Measurements from ENCODE around the gene GARIN3. TPM values are rescaled to one million over a fixed set of nuclear protein-coding genes. Genes with fewer than 3 reads are reported as not detected.
"Not testable (repeated sequence)": the region's sequence is repeated elsewhere in the genome, so short reads cannot be mapped to it uniquely, and the experiment has no call there.

The GARIN3 gene
- not detected for total RNA-seq

DNA sequence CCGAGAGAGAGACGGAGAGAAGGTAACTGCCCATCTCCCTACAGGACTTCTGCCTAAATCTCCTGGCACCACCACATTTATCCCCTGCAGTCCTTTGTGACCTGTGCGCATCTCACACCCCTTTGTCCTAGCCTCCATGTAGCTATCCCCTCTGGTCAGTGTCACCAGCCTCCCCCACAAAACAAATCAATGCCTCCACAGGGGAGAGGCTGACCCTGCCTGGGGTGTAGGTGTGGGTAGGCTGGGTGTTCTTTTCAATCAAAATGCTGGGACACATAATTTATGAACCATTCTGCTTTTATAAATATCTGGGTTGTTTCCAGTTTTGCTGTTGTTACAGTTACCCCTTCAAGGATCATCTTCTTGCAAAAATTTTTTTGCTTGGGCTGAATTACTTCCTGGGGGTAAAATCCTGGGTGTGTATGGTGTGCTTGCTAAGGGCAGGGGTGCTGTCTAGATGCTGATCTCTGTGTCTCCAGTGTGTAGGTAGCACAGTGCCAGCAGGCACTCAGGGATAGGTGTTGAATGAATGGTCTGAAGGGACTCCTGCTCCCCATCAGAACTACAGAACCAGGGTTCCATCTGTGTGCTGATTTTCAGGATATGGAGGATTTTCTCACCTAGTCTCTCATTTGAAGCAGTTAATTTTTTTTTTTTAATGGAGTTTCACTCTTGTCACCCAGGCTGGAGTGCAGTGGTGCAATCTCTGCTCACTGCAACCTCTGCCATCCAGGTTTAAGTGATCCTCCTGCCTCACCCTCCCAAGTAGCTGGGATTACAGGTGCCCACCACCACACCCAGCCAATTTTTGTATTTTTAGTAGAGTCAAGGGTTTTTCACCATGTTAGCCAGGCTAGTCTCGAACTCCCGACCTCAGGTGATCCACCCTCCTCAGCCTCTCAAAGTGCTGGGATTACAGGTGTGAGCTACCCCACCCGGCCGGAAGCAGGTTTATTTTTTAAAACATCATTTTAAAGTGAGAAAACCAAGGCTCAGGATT is at the start of gene GARIN3:
TSS of gene GARIN3 (minus strand) at position 51 of the 1,000 bp plus-strand sequence. CDS start 96 bp downstream, outside the sequence.
- FAIRE-seq (no peak), DNase-seq (ENCODE audit: low spot score in 2 of 2) (no peak)

DNA sequence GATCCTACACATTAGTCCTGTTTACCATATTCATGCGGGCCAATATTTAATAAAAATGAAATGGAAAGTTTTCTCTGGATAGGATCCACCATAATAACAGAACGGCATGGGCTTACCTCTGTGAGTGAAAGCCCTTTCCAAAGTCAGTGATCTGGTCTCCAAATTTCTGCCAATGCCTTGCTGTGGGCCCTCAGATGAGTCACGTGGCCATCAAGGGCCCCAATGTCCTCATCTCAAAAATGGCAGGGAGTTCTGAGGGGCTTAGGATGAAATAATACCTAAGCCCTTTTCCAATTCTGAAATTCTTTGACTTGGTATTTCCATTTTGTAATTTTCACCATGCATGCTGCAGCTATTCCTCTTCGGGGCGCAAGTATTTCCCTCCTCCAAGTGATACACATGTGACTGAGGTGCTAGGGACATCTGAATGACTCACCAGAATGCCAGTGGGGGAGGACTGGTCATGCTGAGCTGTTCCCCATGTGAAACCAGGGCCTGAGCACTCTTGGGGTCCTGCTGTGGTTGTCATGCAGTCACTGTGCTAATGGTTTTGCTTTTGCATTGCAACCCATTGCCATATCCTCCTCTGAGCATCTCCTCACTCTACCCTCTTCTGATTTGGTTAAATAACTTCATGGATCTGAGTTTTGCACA is 49.6 kb upstream of the GARIN3 start:
- DNase-seq (ENCODE audit: low spot score in 2 of 2), result no peak
- no peak for FAIRE-seq

DNA sequence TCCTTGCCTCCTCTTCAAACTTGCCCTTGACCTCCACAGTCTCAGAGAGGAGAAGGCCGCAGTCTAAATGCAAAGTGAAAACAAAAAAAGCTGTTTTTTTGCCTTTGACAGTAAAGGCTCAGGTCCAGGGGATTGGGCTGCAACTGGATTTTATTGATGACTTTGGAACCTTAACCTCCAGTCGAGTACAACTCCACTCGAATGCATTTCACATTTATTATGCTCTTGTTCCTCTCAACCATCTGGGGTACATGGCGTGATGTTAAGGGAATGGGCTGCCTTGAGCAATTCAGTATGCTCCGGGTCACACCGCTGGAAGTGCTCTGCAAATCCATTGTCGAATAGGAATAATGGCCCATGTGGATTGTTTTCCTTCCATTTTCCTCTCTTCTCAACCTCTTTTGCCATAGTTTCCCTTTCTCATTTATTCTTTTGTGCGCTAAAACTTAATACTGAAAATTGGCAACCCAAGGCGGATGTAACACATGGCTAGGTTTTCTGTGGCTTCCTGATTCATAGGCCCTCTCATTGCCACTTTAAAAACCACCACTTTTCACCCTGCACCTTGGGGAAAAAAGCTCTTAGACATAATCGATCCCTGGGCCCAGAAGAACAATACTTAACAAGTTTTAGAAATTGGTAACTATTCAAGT is 48.9 kb upstream of the GARIN3 start:
- DNase-seq (ENCODE audit: low spot score in 2 of 2) (no peak), FAIRE-seq (no peak)

DNA sequence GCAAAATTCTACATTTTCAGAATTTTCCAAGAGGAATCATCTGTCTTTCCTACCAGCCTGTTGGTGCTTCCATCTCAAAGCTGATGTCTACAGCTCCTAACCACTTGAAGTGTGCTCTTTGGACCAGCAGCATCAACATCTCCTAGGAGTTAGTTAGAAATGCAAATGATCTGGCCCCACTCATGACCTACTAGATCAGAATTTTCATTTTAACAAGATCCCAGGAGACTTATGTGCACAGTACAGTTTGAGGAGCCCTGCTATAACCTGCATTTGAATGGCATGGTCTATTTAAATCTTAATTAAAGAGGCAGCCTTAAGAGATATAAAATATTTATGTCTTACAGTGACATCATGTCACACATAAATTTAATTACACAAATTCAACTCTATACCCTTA is 48.4 kb upstream of the GARIN3 start:
- FAIRE-seq (no peak), DNase-seq (ENCODE audit: low spot score in 2 of 2) (no peak)

DNA sequence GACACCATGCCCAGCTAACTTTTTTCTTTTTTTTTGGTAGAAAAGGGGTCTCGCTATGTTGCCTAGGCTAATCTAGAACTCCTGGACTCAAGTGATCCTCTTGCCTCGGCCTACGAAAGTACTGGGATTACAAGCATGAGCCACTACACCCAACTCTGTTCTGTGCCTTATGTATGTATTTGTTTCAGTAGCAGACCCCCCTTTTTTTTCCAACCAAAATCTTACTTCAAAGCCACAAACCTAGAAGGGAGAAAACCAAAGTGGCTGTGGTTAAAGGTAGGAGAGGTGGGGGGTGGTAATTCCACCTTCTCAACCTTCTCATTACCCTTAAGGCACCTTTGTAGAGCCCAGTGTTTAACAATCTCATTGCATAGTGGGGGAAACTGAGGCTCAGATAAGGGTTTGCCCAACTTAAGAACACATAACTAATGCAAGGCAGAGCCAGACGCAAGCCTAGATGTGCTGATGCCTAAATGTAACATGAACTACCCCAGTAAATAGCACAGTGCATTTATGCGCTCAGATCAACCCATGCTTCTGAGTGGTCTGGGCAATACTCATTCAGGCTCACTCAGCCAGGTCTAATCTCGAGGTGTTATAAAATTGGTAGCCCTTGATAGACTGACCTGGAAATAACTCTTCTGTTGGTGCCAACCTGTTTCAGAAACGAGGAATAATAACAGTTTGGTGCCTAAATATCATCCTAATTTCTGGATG is 47.6 kb upstream of the GARIN3 start:
- DNase-seq (ENCODE audit: low spot score in 2 of 2) (no peak), FAIRE-seq (no peak)

DNA sequence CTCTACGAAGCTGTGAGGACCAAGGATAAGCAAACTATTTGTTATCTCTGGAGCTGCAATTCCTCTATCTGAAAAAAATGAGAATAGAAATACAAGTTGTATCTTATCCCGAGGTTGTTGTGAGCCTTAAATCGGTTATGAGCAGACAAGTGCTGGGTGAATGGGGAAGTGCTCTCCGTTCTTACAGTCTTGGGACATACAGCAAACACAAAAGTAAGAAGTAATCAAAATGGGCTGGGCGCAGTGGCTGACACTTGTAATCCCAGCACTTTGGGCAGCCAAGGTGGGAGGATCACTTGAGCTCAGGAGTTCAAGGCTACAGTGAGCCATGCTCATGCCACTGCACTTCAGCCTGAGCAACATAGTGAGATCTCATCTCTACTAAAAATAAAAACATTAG is 46.2 kb upstream of the GARIN3 start:
- DNase-seq (ENCODE audit: low spot score in 2 of 2) (no peak), FAIRE-seq (no peak)

DNA sequence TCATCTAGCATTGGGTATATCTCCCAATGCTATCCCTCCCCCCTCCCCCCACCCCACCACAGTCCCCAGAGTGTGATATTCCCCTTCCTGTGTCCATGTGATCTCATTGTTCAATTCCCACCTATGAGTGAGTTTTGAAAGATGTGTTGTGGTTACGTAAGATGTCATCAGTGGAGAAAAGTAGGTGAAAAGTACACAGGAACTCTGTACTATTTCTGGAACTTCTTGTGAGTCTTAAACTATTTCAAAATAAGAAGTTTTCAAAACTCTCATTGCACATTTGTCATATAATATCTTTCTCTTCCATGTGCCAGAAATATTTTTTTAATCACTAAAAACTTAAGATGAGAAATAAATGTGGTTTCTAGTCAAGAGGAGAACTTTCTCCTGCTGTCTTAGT is 44.6 kb upstream of the GARIN3 start:
- DNase-seq (ENCODE audit: low spot score in 2 of 2); FAIRE-seq: not testable (repeated sequence)

DNA sequence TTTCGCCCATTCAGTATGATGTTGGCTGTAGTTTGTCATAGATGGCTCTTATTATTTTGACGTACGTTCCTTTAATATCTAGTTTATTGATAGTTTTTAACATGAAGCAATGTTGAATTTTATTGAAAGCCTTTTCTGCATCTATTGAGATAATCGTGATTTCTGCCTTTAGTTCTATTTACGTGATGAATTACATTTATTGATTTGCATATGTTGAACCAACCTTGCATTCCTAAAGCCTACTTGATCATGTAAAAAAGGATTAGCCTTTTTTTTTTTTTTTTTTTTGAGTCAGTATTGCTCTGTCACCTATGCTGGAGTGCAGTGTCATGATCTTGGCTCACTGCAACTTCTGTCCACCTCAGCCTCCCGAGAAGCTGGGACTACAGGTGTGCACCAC is 39.6 kb upstream of the GARIN3 start:
- no peak for FAIRE-seq

DNA sequence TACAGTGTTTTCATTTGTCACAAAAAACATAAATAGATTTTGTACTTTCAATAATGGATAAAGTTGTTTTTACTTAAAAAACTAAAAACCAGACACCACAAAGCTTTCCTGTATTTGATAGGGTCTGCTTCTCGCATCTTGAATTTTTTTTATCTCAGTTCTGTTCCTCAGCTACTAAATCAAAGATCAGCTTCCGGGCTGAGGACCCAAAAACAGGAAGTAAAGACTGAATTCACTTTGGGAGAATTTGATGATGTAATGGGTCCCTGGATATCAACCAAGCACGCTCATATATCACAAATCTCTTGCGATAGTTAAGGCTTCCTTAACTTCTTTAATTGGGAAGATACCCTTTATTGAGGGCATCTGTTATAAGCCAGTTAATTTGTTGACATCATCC is 38.7 kb upstream of the GARIN3 start:
- DNase-seq (ENCODE audit: low spot score in 2 of 2), result no peak
- no peak for FAIRE-seq

More for the DNA sequence above, 39.6 kb upstream of the GARIN3 start:
- no peak for DNase-seq (ENCODE audit: low spot score in 2 of 2)

DNA sequence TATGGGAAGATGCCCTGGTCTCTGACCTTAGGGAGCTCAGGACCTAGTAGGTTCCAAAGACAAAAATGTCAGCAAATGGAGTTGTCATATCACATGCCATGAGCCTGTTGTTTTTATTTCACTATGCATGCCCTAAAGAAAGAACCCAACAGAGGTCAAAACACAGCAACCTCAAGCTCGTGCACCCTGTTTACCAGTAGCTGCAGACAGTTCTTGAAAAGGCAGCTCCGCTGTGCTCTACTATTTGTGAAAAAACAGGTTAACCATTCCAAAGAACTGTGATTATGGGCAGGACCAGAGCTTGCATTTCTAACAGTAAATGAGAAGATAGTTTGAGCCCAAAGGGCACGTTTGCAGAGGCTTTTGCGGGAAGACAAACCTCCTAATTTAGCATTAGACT is 37.4 kb upstream of the GARIN3 start:
- DNase-seq (ENCODE audit: low spot score in 2 of 2) (no peak), FAIRE-seq (no peak)

DNA sequence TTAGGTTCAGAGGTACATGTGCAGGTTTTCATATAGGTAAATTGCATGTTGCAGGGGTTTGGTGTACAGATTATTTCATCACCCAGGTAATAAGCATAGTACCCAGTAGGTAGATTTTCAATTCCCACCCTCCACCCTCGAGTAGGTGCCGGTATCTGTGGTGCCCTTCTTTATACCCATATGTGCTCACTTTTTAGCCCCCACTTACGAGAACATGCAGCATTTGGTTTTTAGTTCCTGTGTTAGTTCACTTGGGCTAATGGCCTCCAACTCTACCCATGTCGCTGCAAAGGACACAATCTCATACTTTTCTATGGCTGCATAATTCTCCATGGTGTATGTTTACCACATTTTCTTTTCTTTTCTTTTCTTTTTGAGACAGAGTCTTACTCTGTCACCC is 35.8 kb upstream of the GARIN3 start:
- DNase-seq (ENCODE audit: low spot score in 2 of 2), result no peak
- no peak for FAIRE-seq

DNA sequence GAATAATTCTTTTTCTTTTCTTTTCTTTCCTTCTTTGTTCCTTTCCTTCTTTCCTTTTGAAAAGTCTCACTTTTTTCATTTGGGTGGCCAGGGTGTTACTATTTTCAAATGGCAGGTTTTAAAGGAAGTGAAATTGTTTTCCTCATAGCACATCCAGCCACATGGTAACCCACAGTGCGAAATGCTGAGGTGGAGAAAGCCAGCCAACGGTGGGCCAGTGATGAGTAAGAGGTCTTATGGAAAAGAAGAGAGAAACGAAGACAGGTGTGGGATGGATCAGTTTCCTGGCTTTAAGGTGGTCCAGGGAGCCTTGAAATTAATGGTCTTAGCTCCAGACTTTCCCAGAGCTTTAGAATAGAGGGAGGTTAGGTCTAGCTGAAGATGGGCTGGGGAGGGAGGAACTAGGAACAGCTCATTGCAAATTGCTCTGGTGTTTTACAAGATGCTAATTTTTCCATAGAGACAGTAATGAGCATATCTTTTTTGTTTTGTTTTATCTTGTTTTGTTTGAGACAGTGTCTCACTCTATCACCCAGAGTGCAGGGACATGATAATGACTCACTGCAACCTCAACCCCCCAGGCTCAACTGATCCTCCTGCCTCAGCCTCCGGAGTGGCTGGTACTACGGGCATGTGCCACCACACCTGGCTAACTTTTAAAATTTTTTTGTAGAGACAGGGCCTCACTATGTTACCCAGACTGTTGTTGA is 32.4 kb upstream of the GARIN3 start:
- FAIRE-seq, result no peak
- no peak for DNase-seq (ENCODE audit: low spot score in 2 of 2)

DNA sequence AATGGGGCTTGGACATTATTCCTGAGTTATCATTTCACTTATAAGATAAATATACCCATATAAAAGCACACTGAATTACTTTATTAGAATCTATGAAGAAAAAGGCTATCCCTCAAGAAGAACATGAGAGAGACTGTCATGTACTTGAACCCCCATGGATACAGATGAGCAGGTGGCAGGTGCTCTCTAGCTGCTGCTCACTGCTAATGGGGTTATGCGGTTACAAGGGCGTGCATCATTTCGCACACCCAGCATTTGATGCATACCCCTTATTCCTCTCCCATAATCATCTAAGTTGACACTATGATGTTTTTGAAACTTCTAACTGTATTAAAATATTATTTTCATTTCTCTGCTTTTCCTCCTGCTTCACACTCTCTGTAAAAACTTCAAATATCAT is 31.0 kb upstream of the GARIN3 start:
- FAIRE-seq, result no peak
- DNase-seq (ENCODE audit: low spot score in 2 of 2), result no peak

DNA sequence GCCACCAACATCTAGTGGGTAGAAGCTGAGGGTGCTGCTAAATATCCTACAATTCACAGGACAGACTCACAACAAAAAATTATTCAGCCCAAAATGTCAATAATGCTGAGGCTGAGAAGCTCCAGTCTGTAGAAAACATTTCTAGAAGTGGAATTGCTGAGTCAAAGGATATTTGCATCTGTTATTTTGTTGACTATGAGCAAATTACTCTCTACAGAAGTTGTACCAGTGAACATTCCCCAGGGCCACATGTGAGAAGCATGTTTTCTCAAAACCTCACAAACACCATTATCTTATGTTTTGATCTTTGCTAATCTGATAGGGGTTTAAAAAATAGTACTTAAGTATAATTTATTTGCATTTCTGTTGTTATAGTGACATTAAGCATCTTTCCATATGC is 30.0 kb upstream of the GARIN3 start:
- FAIRE-seq (no peak), DNase-seq (ENCODE audit: low spot score in 2 of 2) (no peak)

DNA sequence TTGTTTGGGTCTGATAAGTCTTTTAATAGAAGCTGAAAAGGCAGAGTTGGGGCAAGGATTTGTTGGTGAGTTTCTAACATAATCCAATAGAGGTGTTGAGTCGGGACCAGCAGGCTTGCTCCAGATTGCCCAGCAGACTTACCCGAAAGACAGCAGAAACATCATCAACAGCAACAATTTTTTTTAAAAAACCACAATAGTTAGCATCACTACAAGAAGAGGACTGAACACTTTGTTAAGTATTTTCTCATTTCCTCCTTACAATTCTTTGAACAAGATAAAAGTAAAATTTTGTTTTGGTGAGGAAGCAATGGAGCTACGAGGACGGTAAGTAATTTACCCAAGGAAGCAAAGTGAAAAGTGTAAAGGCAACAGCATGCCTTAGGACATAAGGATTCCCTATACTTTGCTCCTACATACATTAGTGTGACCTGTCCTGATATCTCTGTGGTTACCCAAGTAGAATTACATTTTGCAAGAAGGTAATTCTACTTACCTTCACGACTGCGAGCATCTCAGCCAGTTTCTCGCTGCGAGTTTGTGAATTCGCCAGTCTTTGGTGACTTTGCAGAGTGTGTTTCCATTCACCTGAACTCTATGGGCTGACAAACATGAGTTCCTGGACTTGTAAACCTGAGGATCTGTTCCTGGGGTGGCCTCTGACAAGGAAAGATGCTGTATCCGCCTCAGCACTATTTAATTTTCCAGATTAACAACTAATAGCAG is 27.8 kb upstream of the GARIN3 start:
- DNase-seq (ENCODE audit: low spot score in 2 of 2) (no peak), FAIRE-seq (no peak)

DNA sequence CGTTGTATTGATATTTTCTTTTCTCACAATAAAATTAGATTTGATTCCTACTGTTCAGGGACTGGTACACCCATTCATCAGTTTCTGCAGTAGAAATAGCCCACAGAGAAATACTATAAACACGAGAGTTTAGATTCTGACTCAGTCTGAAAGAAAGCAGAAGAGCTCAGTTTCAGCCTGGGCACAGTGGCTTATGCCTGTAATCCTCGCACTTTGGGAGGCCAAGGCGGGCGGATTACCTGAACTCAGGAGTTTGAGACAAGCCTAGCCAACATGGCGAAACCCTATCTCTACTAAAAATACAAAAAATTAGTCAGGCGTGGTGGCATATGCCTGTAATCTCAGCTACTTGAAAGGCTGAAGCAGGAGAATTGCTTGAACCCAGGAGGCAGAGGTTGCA is 23.2 kb upstream of the GARIN3 start:
- DNase-seq (ENCODE audit: low spot score in 2 of 2) (no peak), FAIRE-seq (no peak)

DNA sequence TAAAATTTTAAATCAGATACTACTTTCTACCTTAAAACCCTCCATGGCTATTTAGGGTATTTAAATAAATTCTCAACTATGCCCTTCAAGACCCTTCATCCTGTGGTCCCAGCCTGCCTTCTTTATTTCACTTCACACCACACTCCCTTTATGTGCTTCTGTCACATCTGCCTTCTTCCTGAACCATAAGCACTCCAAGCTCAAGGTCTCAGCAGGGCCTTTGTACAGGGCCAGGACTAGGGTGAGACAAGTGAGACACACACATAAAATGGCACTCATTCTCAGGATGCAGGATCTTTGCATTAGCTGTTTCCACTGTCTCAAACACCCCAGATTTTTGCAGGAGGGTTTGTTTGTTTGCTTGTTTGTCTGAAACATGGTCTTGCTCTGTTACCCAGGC is 22.2 kb upstream of the GARIN3 start:
- no peak for FAIRE-seq
- DNase-seq (ENCODE audit: low spot score in 2 of 2), result no peak

DNA sequence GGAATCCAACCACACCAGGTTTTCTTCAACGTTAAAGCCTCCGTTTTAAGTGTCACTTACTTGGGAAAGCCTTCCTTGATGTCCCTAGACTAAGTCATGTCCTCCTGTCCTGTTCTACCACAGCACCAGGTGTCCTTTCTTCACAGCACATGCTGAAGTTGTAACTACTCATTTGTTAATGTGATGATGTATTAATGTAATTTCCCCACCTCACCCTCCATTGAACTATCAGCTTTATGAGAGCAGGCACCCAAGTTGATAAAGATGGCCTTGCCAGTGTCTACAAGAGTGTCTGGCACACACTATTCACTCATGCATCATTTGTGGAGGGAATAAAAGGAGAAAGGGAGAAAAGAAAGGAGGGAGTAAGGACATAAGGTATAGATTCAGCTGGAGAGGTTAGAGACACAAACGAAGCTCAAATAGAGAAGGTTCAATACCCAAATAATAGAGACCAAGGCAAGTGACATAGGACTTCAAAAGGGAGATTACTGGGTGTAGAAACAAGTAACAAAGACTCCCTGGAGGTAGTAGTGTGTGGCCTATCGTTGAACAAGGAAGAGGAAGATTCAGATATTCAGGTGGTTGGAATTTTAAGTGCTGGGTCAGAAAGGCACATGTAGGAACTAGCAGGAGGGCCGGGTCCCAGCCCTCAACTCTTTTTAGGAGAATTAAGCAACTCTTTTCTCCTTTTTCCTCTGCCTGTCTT is 21.1 kb upstream of the GARIN3 start:
- no peak for DNase-seq (ENCODE audit: low spot score in 2 of 2)

More for the DNA sequence above, 21.1 kb upstream of the GARIN3 start:
- no peak for FAIRE-seq

Data from frontal cortex (tissue), 4 donors.